Mucosa of gallbladder (tissue), 1 donor: ENCODE data around the gene SNTG2. TPM values are rescaled to one million over a fixed set of nuclear protein-coding genes. Genes with fewer than 3 reads are reported as not detected.

ENCODE experiments used
- DNase-seq: peaks from one replicate; pipeline ENCODE4 v3.0.0-alpha.2; 2020; ENCODE audit warnings: low spot score
- total RNA-seq: library from RNA; stranded (reverse); gene quantifications from one replicate; pipeline ENCODE4 v1.2.1, GENCODE V29; 2021
- donor health status: DM: no; HTN: no; CAD: no.

The SNTG2 gene
- total RNA-seq, 1 donor from 2014 or later = 2.0 TPM

DNA sequence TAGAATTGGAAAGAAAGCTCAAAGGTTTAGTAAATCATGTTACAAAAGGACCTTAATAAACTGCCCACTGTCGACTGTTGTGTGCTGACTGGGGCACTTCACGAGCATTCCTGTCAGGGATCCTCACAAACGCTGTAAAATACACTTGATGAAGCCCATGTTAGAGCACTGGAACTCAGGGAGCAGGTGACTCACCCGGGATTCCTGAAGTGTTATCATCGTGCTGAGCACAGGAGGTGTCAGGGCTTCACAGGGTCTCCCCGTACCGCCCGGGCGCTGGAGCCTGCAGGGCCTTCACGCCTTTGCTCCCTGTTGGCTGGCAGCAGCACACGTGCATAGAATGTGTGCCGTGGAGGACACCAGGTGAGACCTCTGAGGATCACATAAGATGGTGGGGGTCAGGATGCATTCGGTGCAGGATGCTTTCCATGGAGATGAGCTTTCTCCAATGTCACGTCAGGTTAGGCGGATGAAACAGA lies 187.3 kb downstream of the SNTG2 start:
- DNase-seq = no peak

DNA sequence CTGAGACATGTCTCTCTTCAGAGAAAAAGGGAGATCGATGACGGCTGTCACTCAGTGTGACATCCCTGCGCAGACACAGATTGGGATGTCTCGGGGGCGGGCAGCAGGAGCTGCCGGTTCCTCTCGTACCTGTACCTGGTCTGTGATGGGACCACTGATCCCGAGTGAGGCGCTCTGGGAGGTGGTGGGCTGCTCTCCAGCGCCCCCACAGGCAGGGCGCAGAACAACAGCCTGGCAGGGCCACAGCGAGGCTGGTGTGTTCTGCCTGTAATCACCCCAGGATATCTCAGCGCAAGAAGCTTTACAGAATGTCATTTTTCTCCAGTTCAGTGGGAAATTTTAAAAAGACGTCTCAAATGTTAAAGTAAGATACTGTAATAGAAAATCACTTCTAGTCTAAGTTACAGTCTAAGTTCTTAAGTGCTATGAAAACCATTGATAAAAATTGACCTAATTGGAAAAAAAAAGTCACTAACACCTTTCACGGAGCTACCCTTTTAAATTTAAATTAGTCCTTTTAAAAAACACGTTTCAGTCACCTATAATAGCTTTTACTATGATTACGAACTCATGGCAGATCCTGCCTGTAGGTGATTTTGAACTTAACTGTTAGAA lies 189.8 kb downstream of the SNTG2 start:
- DNase-seq = no peak

DNA sequence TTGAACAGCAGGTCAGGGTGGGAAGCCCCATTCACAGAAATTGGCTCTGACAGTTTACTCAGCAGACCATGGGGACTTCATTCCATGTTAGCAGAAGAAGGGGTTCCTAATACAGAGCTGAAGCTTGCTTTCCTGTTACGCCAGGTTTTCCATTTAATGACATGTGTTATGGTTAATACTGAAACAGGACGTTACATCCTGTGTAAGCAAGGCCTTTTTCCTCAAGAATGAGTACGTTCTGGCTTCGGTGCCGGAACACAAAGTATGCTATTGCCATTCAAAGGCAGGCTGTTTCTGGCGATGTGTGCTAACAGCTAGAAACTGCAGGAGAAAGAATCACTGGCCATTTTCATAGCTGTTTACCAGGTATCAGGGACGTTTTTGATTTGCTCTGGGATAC lies 190.4 kb downstream of the SNTG2 start:
- no peak for DNase-seq

DNA sequence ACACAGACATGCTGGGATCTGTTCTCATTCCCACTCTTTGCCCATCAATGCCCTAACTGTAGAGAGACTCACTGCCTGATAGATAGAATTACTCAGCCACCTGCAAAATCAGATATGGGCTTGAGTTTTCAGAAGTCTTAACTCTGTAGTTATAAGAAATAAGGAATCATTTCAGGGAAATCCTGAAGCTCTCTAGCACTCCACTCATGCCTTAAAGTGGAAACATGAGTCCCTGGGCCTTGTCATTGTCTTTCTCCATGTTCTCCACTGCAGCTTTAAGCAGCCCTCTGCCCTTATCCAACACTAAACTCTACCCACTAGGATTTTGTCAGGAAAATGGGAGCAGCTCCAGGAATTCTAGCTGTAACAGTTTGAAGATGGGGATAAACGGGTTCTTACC lies 192.5 kb downstream of the SNTG2 start:
- no peak for DNase-seq

DNA sequence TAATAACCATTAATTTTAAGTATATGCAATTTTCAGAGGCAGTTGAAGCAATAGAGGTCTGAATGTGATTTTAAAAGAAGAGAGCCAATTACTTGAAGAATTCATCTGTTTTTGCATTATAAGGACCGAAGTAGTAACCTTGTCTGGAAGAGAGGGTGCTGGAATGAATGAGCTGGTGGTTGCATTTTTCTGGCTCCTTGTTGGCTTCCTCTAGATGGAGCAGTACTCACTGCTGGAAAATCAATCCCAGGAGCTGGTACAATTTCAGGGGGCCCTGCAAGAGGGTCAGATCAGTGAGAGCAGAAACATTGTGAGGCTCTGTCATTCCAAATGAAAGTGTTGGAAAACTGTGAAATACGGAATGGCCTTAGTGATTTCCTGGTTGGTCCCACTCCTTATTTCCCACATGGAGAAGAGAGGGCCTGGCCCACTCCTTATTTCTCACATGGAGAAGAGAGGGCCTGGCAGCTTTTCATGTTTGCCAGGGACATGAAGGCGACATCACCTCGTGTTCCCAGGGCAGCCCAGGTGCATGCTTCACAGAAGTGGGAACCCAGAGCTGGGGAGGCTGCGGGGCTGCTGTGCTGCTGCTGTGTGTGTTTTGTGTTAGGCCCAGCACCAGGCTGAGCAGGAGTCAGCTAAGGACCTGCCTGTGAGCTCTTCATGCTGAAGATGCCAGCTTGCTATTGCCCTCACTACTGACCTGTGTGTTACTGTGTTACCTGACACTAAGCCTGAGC lies 197.4 kb downstream of the SNTG2 start:
- DNase-seq = no peak

DNA sequence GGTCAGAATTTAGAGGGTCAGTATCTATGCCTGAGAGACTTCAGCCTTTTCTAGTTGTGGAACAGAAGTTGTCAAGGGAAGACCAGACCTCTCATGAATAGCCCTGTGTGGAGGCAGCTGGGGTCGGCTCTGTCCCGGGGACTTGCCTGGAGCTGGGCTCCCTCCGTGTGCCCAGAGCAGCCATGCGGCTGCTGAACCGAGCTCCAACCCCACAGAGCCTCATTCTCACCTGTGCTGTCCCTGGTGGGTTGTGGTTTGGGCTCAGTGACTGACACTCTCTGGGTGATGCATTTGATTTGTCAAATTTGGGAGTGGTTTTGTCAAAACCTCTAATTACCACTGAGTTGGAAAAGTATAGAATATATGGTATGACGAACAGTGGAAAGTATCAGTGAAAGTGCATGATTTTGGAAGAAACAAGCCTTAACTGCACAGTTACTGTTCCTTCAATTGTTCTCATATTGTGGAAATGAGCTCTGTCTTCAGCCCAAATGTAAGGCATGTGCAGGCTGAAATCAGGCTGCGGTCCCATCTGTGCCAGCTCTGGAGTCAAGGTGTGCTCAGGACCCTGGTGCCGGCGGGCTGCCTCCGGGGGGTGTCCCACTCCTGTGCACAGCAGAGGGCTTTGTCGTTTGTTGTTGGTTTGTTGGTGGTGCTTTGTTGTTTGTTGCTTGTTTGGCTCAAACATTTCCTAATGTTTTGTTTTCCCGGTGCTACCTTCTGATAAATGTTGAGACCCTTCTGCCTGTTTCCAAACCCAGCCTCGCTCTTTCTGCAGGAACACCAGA lies 200.3 kb downstream of the SNTG2 start:
- DNase-seq = no peak

DNA sequence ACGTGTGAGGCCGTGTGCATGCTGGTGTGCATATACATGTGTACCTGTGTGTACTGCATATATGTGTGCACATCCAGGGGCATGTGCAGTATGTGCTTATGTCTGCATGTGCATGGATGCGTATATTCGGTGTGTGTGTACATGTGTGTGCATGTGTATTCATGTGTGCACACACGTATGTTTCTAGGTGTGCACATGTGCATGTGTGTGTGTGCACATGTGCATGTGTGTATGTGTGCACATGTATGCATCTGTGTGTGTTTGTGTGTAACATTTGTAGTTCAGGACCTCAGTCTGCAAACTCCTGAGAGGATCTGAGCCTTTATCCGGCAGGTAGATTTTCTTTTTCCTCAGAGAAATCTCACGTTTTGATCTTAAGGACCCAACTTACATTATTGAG lies 201.7 kb downstream of the SNTG2 start:
- DNase-seq = no peak

DNA sequence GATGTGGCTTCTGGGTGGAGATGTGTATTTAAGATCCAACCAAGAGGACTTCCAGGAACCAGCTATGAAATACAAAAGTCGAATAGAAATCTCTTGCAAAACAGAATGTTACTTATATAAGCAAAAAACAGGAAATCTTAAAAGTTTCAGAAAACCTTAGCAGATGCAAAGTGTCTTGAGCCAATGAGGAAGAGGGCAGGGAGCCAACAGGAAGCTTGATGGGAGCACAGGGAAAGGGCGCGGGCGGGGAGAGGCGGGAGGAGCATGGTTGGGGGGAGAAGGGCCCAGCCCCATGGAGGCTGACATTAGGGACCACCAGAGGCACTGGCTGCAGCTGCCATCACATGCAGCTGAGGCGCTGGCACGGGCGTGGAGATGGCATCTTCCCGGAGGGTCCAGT lies 203.3 kb downstream of the SNTG2 start:
- DNase-seq = peak; percentile 26

DNA sequence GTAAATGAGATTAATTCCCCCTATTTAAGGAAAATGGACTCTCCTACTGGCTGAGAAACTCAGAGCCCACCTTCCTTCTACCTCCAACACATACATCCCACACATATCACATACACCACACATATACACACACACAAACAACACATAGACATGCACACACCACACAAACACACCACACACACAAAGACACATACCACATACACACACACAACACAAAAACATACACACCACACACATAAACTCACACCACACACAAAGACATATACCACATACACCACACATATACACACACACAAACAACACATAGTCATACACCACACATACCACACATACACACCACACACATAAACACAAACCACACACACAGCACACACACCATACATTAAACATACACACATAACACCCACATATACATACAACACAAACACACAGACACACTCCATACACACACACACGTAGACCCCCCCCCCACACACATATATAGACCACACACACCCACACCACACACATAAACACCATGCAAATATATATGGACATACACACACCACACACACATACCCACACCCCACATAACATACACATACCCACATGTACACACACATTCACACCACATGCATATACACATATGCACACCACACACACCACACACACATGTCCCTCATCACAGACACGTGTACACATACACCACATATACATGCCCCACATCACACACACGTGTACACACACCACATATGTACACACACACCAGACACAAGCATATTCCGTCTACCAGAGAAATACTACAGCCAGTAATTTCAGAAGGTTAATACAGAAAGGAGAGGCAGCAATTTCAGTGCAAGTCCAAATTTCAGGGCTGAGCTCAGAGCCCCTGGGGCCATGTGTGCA lies 204.3 kb downstream of the SNTG2 start:
- no peak for DNase-seq

DNA sequence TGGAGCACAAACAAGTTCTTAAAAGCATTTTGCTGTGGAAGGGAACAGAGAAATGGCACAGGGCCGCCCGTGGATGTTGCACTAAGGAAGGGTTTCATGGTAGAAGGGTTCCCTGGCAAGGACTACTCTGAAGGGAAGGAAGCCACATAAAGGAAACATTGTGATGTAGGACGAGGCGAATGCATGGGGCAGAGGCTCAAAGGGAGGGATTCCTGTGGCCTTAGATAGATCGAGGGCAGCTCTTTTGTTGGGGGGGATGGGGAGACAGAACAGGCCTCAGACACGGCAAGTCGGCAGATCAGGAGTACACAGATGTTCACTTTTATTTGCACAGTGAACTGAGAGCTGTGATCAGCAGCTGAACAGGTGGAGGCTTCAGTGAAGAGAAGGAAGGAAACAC lies 205.4 kb downstream of the SNTG2 start:
- no peak for DNase-seq

DNA sequence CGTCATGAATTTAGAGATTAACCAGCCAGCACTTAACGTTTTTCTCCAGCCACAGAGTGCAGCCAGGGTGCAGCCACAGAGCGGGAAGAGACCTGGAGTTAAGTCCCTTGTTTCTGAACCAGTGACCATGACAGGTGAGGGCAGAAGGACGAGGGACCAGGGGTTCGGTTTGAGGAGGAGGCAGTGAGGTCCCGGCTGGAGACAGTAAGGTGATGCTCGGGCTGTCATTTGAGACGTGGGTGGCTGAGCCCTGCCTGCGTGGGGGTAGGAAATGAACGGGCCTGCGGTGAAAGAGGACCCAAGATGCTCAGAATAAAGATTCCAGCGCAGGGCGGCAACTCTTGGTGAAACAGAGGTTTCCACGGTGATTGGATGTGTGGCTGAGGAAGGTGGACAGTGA lies 205.9 kb downstream of the SNTG2 start:
- no peak for DNase-seq

DNA sequence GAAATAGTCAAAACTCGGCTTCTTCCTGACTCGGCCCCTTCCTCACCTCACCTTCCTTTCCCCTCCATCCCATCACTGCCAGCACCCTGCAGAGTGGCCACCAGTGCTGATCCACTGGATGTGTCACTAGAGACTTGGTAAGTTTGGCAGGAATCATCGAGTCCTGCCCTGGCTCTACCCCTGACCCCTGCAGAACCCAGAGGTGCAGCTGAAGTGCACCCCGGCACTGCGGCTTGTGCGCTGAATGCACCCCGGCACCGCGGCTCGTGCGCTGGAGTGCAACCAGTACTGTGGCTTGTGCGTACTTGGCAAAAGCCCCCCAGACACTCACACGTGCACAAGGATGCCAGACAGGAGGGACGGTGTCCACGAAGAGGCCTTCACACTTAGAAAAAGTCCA lies 206.5 kb downstream of the SNTG2 start:
- DNase-seq = no peak

DNA sequence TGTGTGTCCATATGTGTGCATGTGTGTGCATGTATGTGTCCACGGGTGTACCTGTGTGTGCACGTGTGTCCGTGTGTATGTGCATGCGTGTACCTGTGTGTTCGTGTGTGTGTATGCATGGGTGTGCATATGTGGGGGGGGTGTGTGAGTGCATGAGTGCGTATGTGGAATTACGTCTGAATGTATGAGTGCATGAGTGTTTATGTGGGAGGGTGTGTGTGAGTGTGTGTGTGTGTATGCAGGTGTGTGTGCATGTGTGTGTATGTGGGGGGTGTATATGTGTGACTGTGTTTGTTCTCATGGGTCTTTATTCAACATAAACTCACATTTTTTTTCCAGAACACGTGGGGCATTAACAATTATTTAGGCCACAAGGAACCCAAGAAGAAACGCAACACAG lies 208.4 kb downstream of the SNTG2 start:
- DNase-seq = no peak

DNA sequence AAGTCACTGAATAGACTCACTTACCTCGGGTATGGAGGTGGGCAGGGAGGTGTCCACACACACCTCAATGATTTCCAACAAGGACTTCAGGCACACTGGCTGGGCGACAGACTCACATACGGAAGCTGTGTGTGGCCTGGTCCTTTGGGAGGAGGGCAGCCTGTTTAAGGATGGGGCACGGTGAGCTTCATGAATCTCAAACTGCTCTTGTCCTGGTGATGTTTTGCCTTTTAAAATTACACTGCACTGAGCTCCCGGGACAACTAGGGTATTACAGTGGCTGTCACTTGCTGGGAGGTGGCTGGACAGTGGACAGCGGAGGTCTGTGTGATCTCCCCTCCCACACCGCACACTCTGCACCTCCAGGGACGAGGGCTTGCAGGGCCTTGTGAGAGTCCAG lies 211.6 kb downstream of the SNTG2 start:
- no peak for DNase-seq

DNA sequence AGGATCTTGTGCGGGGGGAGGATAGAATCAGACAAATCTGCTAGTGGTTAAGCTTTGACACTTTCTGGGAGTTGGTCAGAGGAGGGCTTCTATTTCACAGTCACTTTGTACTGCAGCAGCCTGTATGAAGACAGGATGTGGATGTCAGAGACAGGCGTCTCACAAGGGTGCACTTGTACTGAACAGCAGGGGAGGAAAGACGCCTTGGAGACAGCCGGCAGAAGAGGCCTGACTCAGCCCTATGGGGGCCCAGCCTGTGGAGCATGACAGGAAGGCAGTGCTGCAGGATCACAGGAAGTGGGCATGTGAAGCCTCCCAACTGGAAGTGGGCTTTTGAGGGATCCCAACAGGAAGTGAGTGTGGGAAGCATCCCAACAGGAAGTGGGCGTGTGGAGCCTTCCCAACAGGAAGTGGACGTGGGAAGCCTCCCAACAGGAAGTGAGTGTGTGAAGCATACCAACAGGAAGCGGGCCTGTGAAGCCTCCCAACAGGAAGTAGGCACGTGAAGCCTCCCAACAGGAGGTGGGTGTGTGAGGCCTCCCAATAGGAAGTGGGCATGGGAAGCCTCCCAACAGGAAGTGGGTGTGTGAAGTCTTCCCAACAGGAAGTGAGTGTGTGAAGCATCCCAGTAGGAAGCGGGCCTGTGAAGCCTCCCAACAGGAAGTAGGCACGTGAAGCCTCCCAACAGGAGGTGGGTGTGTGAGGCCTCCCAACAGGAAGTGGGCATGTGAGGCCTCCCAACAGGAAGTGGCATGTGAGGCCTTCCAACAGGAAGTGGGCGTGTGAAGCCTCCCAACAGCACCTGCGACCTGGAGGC lies 212.3 kb downstream of the SNTG2 start:
- no peak for DNase-seq

DNA sequence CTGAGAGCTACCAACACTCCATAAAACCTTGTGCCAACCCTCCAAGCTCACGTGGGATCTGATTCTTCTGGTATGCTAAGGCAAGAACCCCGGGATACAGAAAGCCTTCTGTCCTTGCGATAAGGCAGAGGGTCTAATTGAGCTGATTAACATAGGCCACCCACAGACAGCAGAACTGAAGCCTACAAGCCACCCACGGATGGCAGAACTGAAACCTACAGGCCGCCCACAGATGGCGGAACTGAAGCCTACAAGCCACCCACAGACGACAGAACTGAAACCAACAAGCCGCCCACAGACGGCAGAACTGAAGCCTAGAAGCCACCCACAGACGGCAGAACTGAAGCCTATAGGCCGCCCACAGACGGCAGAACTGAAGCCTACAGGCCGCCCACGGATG lies 216.3 kb downstream of the SNTG2 start:
- no peak for DNase-seq

DNA sequence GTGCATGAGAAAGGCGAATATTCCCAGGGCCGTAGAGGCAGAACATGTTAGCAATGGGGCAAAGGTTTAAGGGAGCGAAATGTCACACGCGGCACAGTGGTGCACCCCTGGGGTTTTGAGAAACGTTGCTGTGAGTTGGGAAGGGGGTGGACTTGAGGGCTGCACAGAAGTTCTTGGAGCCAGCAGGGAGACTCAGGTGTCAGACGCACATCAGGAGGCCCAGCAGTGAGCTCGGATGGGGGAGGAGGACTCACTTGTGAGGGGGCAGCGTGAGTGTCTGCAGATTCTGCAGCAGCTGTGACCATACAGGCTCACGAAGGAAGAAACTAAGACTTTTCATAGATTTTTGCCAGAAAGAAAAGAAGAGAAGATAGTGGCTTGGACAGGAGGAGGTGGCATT lies 218.2 kb downstream of the SNTG2 start:
- no peak for DNase-seq

DNA sequence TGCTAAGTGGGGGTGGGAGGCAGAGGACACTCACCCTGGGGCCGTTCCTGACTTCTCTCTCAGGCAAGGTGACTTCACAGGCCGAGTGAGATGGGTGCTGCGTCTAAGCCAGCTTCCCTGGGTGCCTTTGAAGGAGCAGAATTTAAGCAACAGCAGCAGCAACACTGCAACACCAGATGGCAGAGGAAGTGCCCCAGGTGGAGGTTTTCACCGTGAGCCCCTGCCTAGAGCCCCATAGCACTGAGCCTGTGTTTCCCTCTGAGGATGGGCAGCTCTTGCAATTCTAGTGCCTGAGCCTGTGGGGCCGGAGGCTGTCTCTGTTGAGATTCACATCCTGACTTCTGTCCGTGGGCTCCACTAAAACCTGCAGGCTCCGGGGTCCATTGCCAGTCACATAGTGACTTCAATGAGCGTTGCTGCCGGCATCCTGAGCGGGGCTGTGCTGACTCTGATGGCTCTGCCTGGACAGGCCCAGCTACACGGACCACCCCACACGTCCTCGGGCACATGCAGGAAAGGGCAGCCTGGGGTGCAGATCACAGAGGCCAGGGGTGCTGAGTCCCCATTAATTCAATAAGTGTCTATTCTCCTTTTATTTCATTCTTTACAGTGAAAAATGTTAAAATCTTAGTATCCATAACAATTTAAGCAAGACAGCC lies 218.8 kb downstream of the SNTG2 start:
- no peak for DNase-seq

DNA sequence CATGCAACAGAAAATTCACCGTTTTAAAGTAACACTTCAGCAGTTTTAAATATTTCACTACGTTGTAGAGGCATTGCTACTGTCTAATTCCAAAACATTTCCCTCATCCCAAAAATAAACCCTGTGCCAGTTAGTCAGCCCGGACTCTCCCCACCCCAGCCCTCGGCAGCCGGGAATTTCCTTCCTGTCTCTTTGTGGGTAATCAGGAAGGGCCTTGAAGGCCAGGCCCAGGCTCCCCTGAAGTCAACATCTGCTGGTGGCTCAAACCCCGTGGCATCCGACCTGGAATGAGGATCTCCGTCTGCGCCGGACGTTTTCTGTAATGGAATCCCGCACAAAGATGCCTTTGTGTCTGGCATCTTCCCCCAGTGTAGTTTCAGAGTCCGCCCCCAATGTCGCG lies 219.6 kb downstream of the SNTG2 start:
- DNase-seq = no peak

DNA sequence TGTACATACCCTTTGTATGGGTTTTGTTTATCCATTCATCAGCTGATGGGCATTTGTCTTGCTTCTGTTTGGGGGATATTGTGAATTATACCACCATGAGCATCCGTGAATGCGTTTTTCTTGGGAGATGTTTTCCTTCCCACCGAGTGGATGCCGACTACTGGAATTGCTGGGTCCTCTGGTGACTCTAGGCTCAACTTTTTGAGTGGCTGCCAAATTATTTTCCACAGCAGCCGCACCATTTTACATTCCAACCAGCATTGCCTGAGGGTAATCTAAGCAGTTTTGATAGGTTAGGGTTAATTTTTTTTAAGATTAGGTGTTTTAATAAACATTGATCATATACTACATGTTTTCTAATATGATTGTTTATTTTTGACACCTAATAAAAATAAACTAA lies 220.1 kb downstream of the SNTG2 start:
- DNase-seq = no peak
